MG63 (cell line): ENCODE results near the gene ZIC5. TPM values are rescaled to one million over a fixed set of nuclear protein-coding genes. Genes with fewer than 3 reads are reported as not detected.
A peak's percentile ranks its signal among the peaks of the same experiment; 100 is the strongest.

ENCODE experiments used
- DNase-seq: peaks from one replicate; pipeline ENCODE4 v3.0.0-alpha.2; 2020
- H3K27me3 ChIP-seq: fragments of 250-450 bp; sonication (Bioruptor Pico); 2 replicates; pipeline ENCODE4 v1.5.1; 2020; ENCODE audit warnings: mild to moderate bottlenecking, moderate library complexity
- H3K36me3 ChIP-seq: fragments of 250-450 bp; sonication (Bioruptor Pico); 2 replicates; pipeline ENCODE4 v1.5.1; 2020; ENCODE audit warnings: mild to moderate bottlenecking, moderate library complexity
- H3K4me3 ChIP-seq: fragments of 250-450 bp; sonication (Bioruptor Pico); 2 replicates; pipeline ENCODE4 v1.5.1; 2020; ENCODE audit warnings: mild to moderate bottlenecking, moderate library complexity
- H3K9me3 ChIP-seq: fragments of 250-450 bp; sonication (Bioruptor Pico); 2 replicates; pipeline ENCODE4 v1.5.1; 2020; ENCODE audit warnings: mild to moderate bottlenecking, moderate library complexity
- total RNA-seq: library from RNA; depleted of rRNA; stranded (reverse); fragments of >200 nt; shearing (Covaris generic); gene quantifications from 2 replicates; pipeline ENCODE4 v1.2.3, GENCODE V29; 2014; ENCODE audit warnings: low replicate concordance; rRNA removed

ZIC5 gene
- total RNA-seq = 1.8 and 2.9 TPM in 2 replicates

DNA sequence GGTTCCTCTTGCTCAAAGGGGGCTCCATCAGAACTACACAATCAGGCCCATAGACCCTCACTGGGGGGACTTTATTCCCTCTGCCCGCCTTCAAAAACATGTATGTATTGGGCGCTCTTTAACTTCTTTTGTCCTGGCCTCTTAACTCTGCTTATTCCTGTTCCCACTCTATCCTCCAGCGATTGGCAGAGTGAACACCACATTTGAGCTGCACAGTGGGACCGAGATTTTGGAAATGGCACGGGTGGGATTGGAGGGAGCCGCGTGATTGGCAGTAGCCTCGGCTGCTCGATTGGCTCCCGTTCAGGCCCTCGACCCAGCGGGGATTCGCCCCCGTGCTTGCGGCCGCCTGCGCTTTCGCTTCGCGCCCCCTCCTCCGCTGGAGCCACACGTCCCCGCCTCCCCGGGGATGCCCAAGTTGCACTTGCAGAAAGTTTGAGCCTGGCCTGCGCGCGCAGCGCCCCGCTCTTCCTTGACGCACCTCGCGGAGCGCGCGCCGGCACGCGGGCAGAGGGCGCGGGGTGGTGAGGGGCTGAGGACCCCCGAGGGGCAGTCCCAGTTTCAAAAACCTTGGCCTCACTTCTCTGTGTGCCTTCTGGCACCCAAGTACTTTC lies at the start of gene ZIC5:
Gene ZIC5 (minus strand): TSS at position 192 of the 614 bp plus-strand sequence. CDS start 164 bp downstream, at position 28.
- Histone ChIP-seq H3K27me3 (no peaks in the 10 kb centered on the region), H3K36me3 (peaks cover 13% of the 10 kb centered on the region), H3K4me3 (peak within 1 kb of the TSS; percentile 54), H3K9me3 (no peaks in the 10 kb centered on the region)
- DNase-seq = no peak

DNA sequence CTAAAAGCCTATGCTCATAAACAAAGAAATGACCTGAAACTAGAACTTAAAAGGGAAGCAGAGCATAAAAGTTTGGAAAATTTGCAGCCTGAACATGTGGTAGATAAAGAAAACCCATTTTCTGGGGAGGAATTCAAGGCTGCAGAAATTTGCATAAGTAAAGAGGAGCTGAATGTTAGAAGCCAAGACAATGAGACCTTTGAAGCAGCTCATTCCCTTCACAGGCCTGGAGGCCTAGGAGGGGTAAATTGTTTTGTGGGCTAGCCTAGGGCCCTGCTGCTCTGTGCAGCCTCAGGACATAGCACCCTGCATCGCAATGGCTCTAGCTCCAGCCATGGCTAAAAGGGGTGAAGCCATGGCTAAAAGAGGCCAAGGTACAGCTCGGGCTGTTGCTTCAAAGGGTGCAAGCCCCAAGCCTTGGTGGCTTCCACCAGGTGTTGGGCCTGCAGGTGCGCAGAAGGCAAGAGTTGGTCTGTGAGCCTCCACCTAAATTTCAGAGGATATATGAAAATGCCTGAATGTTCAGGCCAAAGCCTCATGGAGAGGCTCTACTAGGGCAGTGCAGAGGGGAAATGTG lies 48.3 kb upstream of the ZIC5 start:
- Histone ChIP-seq H3K4me3 (no peak overlapping the region), H3K36me3 (no peaks in the 10 kb centered on the region), H3K9me3 (no peaks in the 10 kb centered on the region), H3K27me3 (no peaks in the 10 kb centered on the region)
- DNase-seq = no peak

DNA sequence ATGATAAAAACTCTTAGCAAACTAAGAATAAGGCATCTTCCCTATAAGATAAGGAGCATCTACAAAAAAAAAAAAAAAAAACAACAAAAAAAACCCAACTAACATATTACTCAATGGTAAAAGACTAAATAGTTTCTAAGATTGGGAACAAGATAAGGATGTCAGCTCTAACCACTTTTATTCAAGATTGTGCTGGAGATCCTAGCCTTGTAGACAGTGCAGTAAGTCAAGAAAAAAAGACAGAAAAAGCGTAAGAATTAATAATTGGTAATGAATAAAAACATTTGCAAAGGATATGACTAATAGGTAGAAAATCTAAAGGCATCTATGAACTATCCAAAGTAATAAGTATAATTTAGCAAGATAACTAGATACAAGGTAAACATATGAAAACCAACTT lies 43.1 kb upstream of the ZIC5 start:
- no peak overlapping the region for H3K4me3 ChIP-seq
- H3K36me3 ChIP-seq = no peaks in the 10 kb centered on the region
- H3K27me3 ChIP-seq = no peaks in the 10 kb centered on the region
- no peak for DNase-seq
- H3K9me3 ChIP-seq = no peaks in the 10 kb centered on the region

DNA sequence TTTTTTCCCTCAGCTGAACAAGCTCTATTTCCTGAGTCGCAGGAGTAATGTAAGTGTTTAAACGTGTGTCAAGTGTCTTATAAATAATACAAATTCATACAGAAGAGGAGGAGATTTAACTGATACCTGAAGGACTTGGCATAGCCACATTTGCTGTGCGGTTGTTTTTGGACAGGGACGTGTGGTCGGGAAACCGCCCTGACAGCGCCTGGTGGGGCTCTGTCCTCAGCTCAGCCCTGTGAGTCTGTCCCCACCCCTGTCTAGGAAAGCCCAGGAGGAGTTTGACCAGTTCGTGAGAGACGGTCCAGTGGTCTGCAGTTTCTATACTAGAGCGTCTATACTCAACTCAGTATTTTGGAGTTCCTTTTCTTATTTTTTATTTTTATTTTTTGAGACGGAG lies 26.7 kb upstream of the ZIC5 start:
- H3K4me3 ChIP-seq = no peak overlapping the region
- no peaks in the 10 kb centered on the region for H3K9me3 ChIP-seq
- no peaks in the 10 kb centered on the region for H3K36me3 ChIP-seq
- H3K27me3 ChIP-seq = no peaks in the 10 kb centered on the region
- no peak for DNase-seq

DNA sequence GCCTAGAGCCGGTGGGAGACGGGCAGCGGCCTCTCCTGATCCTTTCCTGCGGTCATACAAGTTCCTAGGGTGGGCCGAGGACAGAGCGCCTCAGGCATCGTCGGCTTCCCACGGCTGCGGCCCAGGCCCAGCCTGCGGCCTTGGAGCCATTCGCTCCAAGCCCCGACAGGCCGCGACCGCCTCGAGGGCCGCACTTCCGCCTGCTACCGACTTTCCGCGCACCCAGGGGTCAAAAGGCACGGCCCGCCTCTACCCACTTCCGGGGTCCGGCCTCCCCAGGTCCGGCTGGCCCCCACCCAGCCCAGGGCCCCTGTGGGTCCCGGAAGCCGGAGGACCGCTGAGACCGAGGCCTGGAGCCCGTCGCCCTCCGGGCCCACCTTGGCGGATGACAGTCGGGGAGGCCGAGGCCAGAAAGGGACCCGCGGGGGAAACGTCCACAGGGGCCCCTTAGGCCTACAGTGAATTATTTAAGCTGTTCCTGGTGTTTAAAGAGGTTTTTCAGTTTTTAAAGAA lies 26.2 kb upstream of the ZIC5 start:
- H3K4me3 ChIP-seq = no peak overlapping the region
- H3K36me3 ChIP-seq = no peaks in the 10 kb centered on the region
- DNase-seq = no peak
- H3K9me3 ChIP-seq = no peaks in the 10 kb centered on the region
- no peaks in the 10 kb centered on the region for H3K27me3 ChIP-seq

DNA sequence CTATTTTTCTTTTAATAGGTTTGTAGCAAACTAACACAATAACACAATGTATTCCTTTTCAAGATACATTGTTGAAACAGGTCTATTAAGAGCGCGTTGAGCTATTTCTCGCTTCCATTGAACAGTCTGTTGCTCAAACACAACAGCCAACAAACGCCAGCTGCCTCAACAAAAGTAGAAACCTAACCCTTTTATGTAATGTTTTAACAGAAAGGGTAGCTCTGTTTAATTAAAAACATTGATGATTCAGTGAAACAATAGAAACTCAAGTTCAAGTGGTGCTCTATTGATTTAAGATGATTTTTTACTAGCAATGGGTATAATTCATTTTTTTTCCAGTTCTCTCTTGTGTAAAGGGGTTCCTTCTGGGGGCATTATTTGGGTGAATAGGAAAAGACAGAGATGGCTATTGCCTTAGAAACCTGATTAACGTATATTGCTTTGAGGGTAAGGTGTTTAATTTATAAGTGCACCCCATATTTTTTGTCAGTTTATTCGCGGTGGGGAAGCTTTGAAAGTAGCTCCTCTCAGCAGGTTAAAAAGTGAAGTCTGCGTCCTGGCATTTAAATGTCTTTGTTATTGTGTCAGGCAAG lies 24.9 kb upstream of the ZIC5 start:
- Histone ChIP-seq H3K4me3 (peak overlapping the region; percentile 50), H3K27me3 (no peaks in the 10 kb centered on the region), H3K9me3 (no peaks in the 10 kb centered on the region), H3K36me3 (no peaks in the 10 kb centered on the region)
- no peak for DNase-seq

DNA sequence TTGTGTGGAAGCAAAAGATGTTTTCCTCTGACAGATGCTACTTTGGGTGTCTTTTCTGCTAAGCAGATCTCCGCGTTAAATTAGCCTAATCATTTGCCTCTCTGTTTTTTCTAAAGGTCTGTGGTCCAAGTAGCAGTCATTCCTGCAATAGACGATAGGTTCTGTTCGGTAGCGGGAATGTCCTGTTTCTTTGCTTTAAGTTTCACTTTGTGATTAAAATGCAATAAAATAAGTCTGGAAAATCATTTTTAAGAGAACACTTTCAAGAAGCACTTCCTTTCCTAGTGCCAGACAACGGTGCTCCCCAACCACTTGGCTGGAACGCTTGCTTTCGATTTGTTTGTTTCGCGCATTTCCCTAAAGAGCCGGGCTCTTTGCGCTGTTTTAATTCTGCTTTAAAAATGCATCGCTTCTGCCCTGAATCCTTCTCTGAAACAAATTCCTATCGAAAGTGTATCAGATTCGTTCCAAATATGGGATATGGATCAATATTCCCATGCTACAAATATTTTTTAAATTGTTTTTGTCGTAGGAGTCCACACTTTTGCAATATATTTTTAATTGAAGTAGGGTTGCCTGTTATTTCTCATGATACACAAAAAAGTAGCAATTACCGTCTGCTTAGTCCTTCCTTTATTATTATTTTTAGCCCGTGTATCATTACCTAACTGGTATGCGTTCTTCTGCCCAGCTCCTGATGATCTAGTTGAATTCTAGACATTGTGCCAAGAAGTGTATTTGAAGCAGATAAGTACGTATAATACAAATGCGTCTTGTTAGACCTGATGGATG lies 24.2 kb upstream of the ZIC5 start:
- Histone ChIP-seq H3K27me3 (no peaks in the 10 kb centered on the region), H3K9me3 (no peaks in the 10 kb centered on the region), H3K4me3 (peak overlapping the region; percentile 50), H3K36me3 (no peaks in the 10 kb centered on the region)
- peak; percentile 57 for DNase-seq

DNA sequence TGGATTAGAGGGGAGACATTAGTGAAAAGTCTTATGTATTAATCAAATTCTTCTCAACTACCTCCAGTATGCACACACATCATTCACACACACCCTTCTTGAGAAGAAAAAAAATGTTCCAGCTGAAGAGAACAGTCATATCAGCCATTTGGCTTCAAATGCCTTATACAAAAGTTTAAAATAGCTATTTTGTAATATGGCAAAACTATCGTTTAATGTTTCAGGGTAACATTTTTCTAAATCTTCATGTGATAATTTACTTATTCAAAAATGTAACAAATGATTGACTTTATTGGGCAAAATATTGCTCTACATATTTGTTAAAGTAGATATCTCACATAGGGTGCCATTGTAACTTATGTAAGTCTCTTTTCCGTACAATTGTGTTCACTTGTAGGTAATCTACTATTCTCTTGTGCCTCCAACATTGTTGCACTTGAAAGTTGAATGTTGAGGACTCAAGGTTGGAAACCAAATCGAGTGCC lies 23.6 kb upstream of the ZIC5 start:
- no peak for DNase-seq

DNA sequence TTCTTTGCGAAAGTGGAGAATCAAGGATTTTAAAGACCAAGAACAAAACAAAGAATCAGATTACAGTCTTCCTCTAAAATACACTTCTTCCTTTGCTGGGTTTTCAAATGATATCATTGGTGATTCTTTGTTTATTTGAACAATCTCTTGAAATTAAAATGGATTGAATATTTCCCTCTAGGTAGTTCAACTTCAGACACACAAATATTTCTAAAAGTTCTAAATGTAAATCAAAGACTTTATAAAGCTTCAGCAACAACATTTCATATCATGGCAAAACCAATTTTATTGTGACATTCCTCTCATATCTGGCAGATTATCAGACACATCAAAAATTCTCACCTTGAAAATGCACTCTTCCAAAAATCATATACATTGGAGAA lies 23.1 kb upstream of the ZIC5 start:
- H3K4me3 ChIP-seq = no peak overlapping the region; the same call in 1 of the 2 replicates
- H3K9me3 ChIP-seq = no peaks in the 10 kb centered on the region
- H3K27me3 ChIP-seq = no peaks in the 10 kb centered on the region
- no peaks in the 10 kb centered on the region for H3K36me3 ChIP-seq
- no peak for DNase-seq

More for the DNA sequence above, 23.6 kb upstream of the ZIC5 start:
- Histone ChIP-seq H3K36me3 (no peaks in the 10 kb centered on the region), H3K4me3 (peak overlapping the region; percentile 50), H3K27me3 (no peaks in the 10 kb centered on the region), H3K9me3 (no peaks in the 10 kb centered on the region)

DNA sequence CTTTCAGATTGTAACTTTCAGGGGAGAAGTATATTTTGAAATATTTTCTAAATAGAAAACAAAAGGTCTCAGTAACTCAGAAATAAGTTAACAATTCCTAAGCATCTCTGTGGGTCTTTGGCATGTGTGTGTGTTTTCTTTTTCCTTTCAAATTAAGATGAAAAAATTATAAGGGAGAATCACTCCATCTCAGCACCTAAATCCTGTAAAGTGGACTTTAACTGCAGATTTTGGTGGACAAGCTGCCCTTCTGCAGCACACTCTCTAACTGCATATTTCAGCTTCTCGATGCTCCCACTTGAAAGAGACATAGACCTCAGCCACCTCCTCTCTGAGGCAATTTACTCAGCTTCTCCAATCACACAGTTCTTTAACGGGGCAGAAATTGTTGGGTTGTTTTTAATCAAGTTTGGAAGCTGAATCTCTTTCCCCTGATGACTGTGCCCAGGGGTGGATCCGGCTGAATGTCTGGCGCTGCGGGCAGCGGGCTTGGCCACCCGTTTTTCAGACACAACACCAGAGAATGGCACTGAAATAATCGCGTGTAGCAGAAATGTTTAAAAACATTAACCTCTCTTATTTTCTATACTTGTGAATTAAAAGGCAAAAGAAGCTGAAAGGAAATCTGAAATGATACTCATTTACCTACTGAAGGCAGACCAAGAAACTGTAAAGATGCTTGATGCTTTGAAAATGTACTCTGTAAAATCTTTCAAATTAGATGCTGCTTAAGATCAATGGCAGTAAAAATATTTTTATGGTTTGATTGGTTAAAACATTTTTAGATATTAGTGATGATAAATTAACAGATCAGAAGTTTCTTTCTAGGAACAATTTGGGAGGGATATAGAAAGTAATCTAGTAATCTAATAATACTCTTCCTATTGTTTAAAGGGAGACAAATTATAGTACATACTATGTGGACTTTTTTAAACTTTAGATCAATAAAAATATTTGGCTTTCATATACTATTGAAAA lies 22.4 kb upstream of the ZIC5 start:
- Histone ChIP-seq H3K27me3 (no peaks in the 10 kb centered on the region), H3K4me3 (peak overlapping the region; percentile 5; the same call in 1 of the 2 replicates)
- DNase-seq = peak; percentile 51

DNA sequence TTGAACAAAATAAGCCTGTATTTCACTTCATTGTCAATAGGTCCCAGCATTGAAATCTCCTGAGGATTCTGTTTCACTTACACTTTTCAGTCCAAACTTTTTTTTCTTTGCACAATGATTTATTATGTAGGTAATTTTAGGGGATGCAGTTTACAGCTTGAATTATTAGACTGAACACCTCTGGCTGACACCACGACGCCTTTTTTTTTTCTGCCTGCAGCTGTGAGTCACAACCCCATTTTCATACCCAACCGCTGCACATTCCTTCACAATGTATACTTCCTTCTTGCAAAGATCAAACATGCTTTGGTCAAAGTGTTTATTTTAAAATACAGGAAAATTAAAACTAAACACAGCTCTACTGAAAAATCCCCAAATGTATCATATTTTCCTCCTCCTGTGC lies 21.4 kb upstream of the ZIC5 start:
- H3K36me3 ChIP-seq = 0 out of 2 replicates have a peak, but pooled peaks cover 1% of the 10 kb centered on the region
- peak overlapping the region; percentile 5; the same call in 1 of the 2 replicates for H3K4me3 ChIP-seq
- no peaks in the 10 kb centered on the region for H3K9me3 ChIP-seq
- DNase-seq = peak; percentile 56
- H3K27me3 ChIP-seq = no peaks in the 10 kb centered on the region

More for the DNA sequence above, 22.4 kb upstream of the ZIC5 start:
- Histone ChIP-seq H3K36me3 (no peaks in the 10 kb centered on the region), H3K9me3 (no peaks in the 10 kb centered on the region)

DNA sequence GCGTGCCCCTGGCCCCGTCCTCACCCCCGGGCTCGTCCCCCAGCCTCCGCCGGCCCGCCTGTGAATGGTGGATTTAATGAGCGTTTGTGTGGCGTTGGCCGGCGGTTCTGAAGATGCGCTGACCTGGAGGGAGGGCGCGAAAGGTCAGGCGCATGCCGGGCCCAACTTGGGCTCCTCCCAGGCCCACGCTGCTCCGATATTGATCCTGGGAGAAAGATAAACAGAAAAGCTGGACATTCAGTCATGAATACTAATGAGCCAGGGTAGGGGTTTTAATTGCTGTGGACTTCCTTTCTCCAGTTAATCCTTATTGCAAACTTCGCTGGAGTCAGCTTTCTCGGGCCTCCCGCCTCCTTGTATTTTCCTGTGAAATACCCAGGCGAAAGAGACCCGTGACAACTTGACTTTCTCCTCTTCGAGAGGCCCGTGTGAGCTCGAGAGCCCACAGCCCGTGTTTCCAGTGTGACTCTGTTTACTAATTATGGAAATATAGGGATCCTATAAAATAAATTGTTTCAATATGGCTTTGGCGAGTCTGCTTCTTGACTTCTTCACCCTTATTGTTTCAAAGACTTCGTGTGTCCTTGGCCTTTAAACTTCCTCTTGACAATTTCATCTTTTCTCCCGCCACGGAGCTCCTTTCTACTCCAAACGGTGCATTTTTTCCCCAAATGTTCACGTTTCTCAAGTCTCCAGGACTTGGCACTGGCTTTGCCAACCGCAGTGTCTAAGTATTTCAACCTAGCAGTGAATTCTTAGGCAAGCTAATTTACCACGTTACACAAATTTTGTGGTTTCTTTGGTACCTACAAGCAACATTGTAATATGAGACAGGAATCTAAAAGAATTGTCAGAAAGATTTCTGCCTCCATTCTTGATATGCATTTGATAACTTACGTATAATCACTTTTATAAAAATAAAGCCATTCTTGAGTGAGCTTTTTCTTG lies 20.5 kb upstream of the ZIC5 start:
- no peaks in the 10 kb centered on the region for H3K27me3 ChIP-seq
- H3K4me3 ChIP-seq = peak overlapping the region; percentile 1; the same call in 1 of the 2 replicates
- no peak for DNase-seq
- H3K36me3 ChIP-seq = peaks cover 10% of the 10 kb centered on the region
- H3K9me3 ChIP-seq = no peaks in the 10 kb centered on the region

DNA sequence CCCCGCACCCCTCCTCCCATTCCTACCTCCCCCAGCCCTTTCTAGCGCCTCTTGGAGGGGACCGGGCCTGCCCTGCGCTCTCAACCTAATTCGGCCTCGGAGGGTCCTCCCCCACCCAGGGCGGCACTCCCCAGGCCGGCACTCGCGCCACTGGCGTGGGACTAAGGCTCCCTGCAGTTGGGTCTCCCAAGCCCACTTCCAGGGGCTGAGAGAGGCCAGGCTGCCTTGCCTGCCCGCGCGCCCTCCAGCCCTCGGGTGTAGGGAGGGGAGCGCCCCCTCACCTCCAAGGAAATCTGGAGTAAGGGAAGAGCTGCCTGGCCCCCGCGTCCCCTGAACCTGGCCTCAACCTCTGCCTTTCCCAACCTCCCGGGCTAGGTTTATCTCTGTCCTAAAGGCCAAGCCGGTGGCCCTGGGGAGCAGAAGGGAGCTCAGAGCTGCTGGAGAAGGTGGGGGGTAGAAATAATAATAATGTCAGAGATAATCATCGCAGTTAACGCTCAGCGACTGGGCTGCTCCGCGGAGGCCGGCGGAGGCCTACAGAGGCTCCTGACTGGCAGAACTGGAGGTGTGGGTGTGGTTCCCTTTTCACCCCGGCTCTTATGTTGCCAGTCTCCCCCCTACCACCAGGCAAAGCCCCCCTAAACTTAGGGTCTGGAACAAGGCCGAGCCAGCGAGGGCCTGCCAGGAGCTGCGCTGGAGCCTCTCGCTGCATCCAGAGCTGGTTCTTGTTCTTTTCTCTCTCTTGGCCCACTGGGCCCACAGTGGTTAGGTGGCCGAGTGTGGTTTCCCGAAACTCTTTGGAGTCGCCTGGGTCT lies 19.7 kb upstream of the ZIC5 start:
- H3K36me3 ChIP-seq = peaks cover 16% of the 10 kb centered on the region
- DNase-seq = no peak
- H3K27me3 ChIP-seq = no peaks in the 10 kb centered on the region
- H3K4me3 ChIP-seq = no peak overlapping the region
- no peaks in the 10 kb centered on the region for H3K9me3 ChIP-seq
